22Rv1 (cell line): ENCODE data around the gene DPCD.

Experiments
- H3K27ac ChIP-seq: fragments of 450-650 bp; 2 replicates; pipeline ENCODE4 v1.5.1; 2017
- ZFX ChIP-seq: fragments of 450-650 bp; IDR thresholded peaks from 2 replicates; pipeline ENCODE4 v1.6.1; 2017; ENCODE audit warnings: antibody characterized with exemption, borderline replicate concordance
- TF ChIP-seq, protein P1 (sequence below): fragments of 450-650 bp; IDR thresholded peaks from 2 replicates; pipeline ENCODE4 v1.5.1; 2017; ENCODE audit warnings: mild to moderate bottlenecking

The DPCD gene

GRCh38 chr10:101568054-101568745, 19.9 kb upstream of the DPCD start:
- no peak overlapping the region for H3K27ac ChIP-seq
- TF ChIP-seq ZFX, result no peak
- TF ChIP-seq, protein P1, sequence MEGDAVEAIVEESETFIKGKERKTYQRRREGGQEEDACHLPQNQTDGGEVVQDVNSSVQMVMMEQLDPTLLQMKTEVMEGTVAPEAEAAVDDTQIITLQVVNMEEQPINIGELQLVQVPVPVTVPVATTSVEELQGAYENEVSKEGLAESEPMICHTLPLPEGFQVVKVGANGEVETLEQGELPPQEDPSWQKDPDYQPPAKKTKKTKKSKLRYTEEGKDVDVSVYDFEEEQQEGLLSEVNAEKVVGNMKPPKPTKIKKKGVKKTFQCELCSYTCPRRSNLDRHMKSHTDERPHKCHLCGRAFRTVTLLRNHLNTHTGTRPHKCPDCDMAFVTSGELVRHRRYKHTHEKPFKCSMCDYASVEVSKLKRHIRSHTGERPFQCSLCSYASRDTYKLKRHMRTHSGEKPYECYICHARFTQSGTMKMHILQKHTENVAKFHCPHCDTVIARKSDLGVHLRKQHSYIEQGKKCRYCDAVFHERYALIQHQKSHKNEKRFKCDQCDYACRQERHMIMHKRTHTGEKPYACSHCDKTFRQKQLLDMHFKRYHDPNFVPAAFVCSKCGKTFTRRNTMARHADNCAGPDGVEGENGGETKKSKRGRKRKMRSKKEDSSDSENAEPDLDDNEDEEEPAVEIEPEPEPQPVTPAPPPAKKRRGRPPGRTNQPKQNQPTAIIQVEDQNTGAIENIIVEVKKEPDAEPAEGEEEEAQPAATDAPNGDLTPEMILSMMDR, result no peak

- TF ChIP-seq, protein P1, result no peak
- TF ChIP-seq ZFX, result no peak
- H3K27ac ChIP-seq, result no peak overlapping the region
These were observed 18.8 kb upstream of the DPCD start for GRCh38 chr10:101569323-101569621.

DNA sequence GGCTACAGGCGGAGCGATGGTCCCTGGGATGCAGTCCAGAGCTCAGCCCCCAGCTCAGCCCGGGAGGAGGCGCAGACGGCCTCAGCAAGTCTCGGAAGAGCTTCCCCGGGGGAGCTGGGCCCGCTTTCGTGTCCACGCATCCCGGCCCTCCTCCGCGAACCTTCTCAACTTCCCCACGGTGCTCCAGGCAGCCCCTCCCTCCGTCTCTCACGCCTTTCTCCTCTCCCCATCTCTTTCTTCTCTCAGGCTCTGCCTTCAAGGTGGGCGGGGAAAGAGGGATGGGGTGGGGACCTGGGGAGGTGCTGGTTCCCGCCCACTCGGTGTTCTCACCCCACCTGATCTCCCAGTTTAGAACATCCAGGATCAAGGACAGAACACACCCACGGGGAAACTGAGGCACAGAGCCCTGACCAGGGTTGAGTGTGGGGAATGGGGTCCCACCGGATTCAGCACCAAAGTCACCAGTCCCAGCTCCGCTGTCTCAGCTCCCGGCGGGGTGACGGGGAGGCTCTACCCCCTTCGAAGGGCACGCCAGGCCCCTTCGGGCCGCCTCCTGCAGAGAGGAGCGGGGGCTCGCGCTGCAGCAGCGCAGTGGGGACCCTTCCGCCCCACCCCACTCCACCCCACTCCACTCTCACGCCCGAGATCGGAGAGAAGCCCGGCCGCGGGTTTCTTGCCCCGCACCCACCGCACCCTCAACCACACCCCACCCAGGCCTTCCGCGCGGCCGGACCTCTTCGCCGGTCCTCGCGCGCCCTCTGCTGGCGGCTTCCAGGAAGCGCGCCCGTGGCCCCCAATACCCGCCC, 18.3 kb upstream of the DPCD start:
- TF ChIP-seq ZFX, result no peak
- TF ChIP-seq, protein P1, result peak; percentile 90
- H3K27ac ChIP-seq, result no peak overlapping the region

GRCh38 chr10:101570428-101571270, 17.5 kb upstream of the DPCD start:
- TF ChIP-seq ZFX, result no peak
- TF ChIP-seq, protein P1, result peak; percentile 72
- H3K27ac ChIP-seq, result no peak overlapping the region

- H3K27ac ChIP-seq, result no peak overlapping the region
- no peak for TF ChIP-seq ZFX
- TF ChIP-seq, protein P1, result no peak
These were observed 16.7 kb upstream of the DPCD start for GRCh38 chr10:101571271-101571925.

DNA sequence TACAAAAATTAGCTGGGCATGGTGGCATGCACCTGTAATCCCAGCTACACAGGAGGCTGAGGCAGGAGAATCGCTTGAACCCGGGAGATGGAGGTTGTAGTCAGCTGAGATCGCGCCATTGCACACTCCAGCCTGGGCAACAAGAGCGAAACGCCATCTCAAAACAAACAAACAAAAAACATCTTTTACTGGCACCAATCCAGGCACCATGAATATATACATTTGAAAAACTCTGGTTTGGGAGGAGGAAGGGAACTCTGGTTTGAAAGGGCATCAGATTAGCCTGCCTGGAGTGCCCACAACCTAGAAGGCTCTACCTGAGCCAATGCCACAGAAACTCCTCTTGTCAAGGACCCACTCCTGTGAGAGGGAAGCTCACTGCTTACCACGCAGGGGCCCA, 16.0 kb upstream of the DPCD start:
- no peak for TF ChIP-seq ZFX
- TF ChIP-seq, protein P1, result no peak

More for the DNA sequence above, 16.0 kb upstream of the DPCD start:
- no peak overlapping the region for H3K27ac ChIP-seq
